HL-60/S4 (cell line): ENCODE measurements around the gene REPS1.
"Not testable (repeated sequence)": the region's sequence is repeated elsewhere in the genome, so short reads cannot be mapped to it uniquely, and the experiment has no call there.

Experiments used
- in situ Hi-C: fragments of 300-500 bp; cut with MboI; formaldehyde crosslinking; loops from 2 replicates; pipeline ENCODE4 v1.14.3; 2022; ENCODE audit warnings: low sequenced_read_pairs

REPS1 gene

GRCh38 chr6:139003751-139004150 is 15.7 kb upstream of the REPS1 start:
- in situ Hi-C loops = no loop called here

- in situ Hi-C loops = no loop called here
Measured at GRCh38 chr6:138999949-139000725, 12.1 kb upstream of the REPS1 start.

- in situ Hi-C loops = no loop called here
Measured at GRCh38 chr6:138997136-138997535, 9.1 kb upstream of the REPS1 start.

- in situ Hi-C loops = no loop called here
Measured at GRCh38 chr6:138996524-138996923, 8.5 kb upstream of the REPS1 start.

- in situ Hi-C loops = not testable (repeated sequence)
Measured at GRCh38 chr6:138993410-138993809, 5.4 kb upstream of the REPS1 start.

- in situ Hi-C loops = not testable (repeated sequence)
Measured at GRCh38 chr6:138992965-138993364, 4.9 kb upstream of the REPS1 start.

- in situ Hi-C loops = no loop called here
Measured at GRCh38 chr6:138991206-138991605, 3.2 kb upstream of the REPS1 start.

- in situ Hi-C loops = no loop called here
Measured at GRCh38 chr6:138989098-138989983, 1.3 kb upstream of the REPS1 start.

GRCh38 chr6:138988469-138988834 is 399 bp upstream of the REPS1 start:
- in situ Hi-C loops = no loop called here

GRCh38 chr6:138987080-138987642 is 892 bp downstream of the REPS1 start:
- in situ Hi-C loops = no loop called here

- in situ Hi-C loops = no loop called here
Measured at GRCh38 chr6:138986578-138986977, 1.5 kb downstream of the REPS1 start.

GRCh38 chr6:138981416-138981815 is 6.6 kb downstream of the REPS1 start:
- in situ Hi-C loops = no loop called here

- in situ Hi-C loops = no loop called here
Measured at GRCh38 chr6:138979813-138980668, 8.0 kb downstream of the REPS1 start.

- in situ Hi-C loops = no loop called here
Measured at GRCh38 chr6:138979365-138979764, 8.7 kb downstream of the REPS1 start.

GRCh38 chr6:138978229-138978628 is 9.8 kb downstream of the REPS1 start:
- in situ Hi-C loops = no loop called here

GRCh38 chr6:138977646-138978167 is 10.3 kb downstream of the REPS1 start:
- in situ Hi-C loops = no loop called here

GRCh38 chr6:138977242-138977641 is 10.8 kb downstream of the REPS1 start:
- in situ Hi-C loops = no loop called here

GRCh38 chr6:138975815-138976214 is 12.2 kb downstream of the REPS1 start:
- in situ Hi-C loops = no loop called here

GRCh38 chr6:138973466-138974153 is 14.4 kb downstream of the REPS1 start:
- in situ Hi-C loops = no loop called here

GRCh38 chr6:138972226-138972665 is 15.8 kb downstream of the REPS1 start:
- in situ Hi-C loops = no loop called here
